ENCODE measurements around the gene SEPTIN12.
"Not testable (repeated sequence)": the region's sequence is repeated elsewhere in the genome, so short reads cannot be mapped to it uniquely, and the experiment has no call there.

DNA sequence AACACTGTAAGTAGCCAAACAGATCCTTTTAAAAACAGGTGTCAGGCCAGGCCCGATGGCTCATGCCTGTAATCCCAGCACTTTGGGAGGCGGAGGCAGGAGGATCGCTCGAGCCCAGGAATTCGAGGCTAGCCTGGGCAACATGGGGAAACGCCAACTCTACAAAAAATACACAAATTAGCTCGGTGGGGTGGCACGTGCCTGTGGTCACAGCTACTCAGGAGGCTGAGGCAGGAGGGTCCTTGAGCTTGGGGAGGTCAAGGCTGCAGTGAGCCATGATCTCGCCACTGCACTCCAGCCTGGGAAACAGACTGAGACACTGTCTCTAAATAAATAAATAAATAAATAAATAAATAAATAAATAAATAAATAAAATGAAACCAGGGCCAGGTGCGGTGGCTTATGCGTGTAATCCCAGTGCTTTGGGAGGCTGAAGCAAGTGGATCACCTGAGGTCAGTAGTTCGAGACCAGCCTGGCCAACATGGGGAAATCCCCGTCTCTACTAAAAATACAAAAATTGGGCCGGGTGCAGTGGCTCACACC, 3.6 kb downstream of the SEPTIN12 start:
- not testable (repeated sequence) for TF ChIP-seq POLR2A, POLR2AphosphoS5 (IDR thresholded peaks at IDR 0.05)
- TF ChIP-seq, protein P1, sequence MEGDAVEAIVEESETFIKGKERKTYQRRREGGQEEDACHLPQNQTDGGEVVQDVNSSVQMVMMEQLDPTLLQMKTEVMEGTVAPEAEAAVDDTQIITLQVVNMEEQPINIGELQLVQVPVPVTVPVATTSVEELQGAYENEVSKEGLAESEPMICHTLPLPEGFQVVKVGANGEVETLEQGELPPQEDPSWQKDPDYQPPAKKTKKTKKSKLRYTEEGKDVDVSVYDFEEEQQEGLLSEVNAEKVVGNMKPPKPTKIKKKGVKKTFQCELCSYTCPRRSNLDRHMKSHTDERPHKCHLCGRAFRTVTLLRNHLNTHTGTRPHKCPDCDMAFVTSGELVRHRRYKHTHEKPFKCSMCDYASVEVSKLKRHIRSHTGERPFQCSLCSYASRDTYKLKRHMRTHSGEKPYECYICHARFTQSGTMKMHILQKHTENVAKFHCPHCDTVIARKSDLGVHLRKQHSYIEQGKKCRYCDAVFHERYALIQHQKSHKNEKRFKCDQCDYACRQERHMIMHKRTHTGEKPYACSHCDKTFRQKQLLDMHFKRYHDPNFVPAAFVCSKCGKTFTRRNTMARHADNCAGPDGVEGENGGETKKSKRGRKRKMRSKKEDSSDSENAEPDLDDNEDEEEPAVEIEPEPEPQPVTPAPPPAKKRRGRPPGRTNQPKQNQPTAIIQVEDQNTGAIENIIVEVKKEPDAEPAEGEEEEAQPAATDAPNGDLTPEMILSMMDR (IDR thresholded peaks at IDR 0.05), result not testable (repeated sequence)

Measured in prostate gland (tissue), 2 donors.